8988T (cell line): ENCODE data around the gene RAB43.

Experiments
- DNase-seq: peaks from one replicate; pipeline ENCODE4 v3.0.0; 2011

RAB43 gene

GRCh38 chr3:129059311-129059958 lies 62.2 kb downstream of the RAB43 start:
- DNase-seq: no peak

- DNase-seq: no peak
These were observed 63.0 kb downstream of the RAB43 start for GRCh38 chr3:129058441-129059200.

- DNase-seq: no peak
These were observed 64.4 kb downstream of the RAB43 start for GRCh38 chr3:129057249-129057648.

GRCh38 chr3:129056451-129057173 lies 65.0 kb downstream of the RAB43 start:
- no peak for DNase-seq

GRCh38 chr3:129054605-129055104 lies 66.9 kb downstream of the RAB43 start:
- DNase-seq: no peak

- DNase-seq: no peak
These were observed 68.9 kb downstream of the RAB43 start for GRCh38 chr3:129052675-129053074.

GRCh38 chr3:129051871-129052340 lies 69.7 kb downstream of the RAB43 start:
- no peak for DNase-seq

- no peak for DNase-seq
These were observed 70.9 kb downstream of the RAB43 start for GRCh38 chr3:129050556-129051295.

- no peak for DNase-seq
These were observed 74.1 kb downstream of the RAB43 start for GRCh38 chr3:129047553-129047839.

GRCh38 chr3:129046732-129047552 lies 74.7 kb downstream of the RAB43 start:
- DNase-seq: no peak

GRCh38 chr3:129046037-129046731 lies 75.4 kb downstream of the RAB43 start:
- no peak for DNase-seq

- no peak for DNase-seq
These were observed 75.9 kb downstream of the RAB43 start for GRCh38 chr3:129045675-129046036.

- no peak for DNase-seq
These were observed 80.9 kb downstream of the RAB43 start for GRCh38 chr3:129040579-129041300.

GRCh38 chr3:129040039-129040336 lies 81.6 kb downstream of the RAB43 start:
- no peak for DNase-seq

GRCh38 chr3:129039271-129040038 lies 82.1 kb downstream of the RAB43 start:
- no peak for DNase-seq

- DNase-seq: no peak
These were observed 83.3 kb downstream of the RAB43 start for GRCh38 chr3:129038121-129038855.
